ENCODE results near the gene TNIK.
"Not testable (repeated sequence)": the region's sequence is repeated elsewhere in the genome, so short reads cannot be mapped to it uniquely, and the experiment has no call there.

GRCh38 chr3:171119402-171119801 is 340.8 kb downstream of the TNIK start:
- not testable (repeated sequence) for TF ChIP-seq CTCF (conservative IDR thresholded peaks at IDR 0.05; ENCODE audit: low read depth, low read length); NFE2L2 (IDR thresholded peaks at IDR 0.05; ENCODE audit: low read depth, low read length); CEBPB (IDR thresholded peaks at IDR 0.05; ENCODE audit: low read depth, low read length); POLR2A (IDR thresholded peaks at IDR 0.05; ENCODE audit: low read depth, low read length); MAFK (IDR thresholded peaks at IDR 0.05; ENCODE audit: low read depth, low read length); ELK1 (IDR thresholded peaks at IDR 0.05; ENCODE audit: borderline replicate concordance, low read depth, low read length); RAD21 (IDR thresholded peaks at IDR 0.05; ENCODE audit: low read length); MXI1 (IDR thresholded peaks at IDR 0.05; ENCODE audit: borderline replicate concordance, low read depth, low read length); BHLHE40 (IDR thresholded peaks at IDR 0.05; ENCODE audit: low read depth, low read length); USF2 (IDR thresholded peaks at IDR 0.05; ENCODE audit: low read depth, low read length); FOS (IDR thresholded peaks at IDR 0.05; ENCODE audit: low read depth, low read length); RCOR1 (IDR thresholded peaks at IDR 0.05; ENCODE audit: insufficient replicate concordance, low read length)

Measured in IMR-90 (cell line).